Pancreas (tissue), 8 donors: ENCODE data around the gene SLC25A24. TPM values are rescaled to one million over a fixed set of nuclear protein-coding genes. Genes with fewer than 3 reads are reported as not detected.

ENCODE experiments used
- polyA plus RNA-seq, 2 donors: library from polyadenylated mRNA; stranded (reverse); fragments of 200-250 nt; gene quantifications; one replicate each; pipeline ENCODE4 v1.2.3, GENCODE V29; 2013
- total RNA-seq, 6 donors: library from RNA; stranded (reverse); fragmentation: NEBNext Ultra II Directional in 4 of 6; extraction: Animal tissue kit (Norgen Biotek cat#: 25700) in 4 of 6; gene quantifications; one replicate each; pipeline versions ENCODE4 v1.2.1 to v1.2.4, GENCODE V29; 2021 to 2023
- donor health status: healthy with polysubstance abuse.
- donor health status: DM: no; HTN: no; CAD: no; lungs with moderate emphysema.
- donor health status: DM: no; HTN: no; CAD: no.
- donor health status: Bipolar disorder and iron deficiency.
- donor health status: DM: yes; HTN: yes; CAD: no.
- donor health status: DM: no; HTN: no; CAD: no.
- donor health status: DM: no; HTN: no; CAD: no.
- donor health status: DM: yes; HTN: yes; CAD: no.

SLC25A24 gene
- total and polyA plus RNA-seq, 8 donors, result 3.3 to 16.9 (median 7.3) TPM

Other genes starting within 250 kb of the SLC25A24 start
- gene VAV3, start 235.2 kb downstream of the SLC25A24 start, total RNA-seq, result 10 to 100 TPM; 10.5 to 21.4 (median 14.4) TPM
- gene VAV3, start 235.2 kb downstream of the SLC25A24 start, polyA plus RNA-seq, result 10 to 100 TPM in 1 of 2 donors, 1 to 10 TPM in 1; 7.1 to 11.5 TPM
- not detected for gene NBPF4, start 43.7 kb upstream of the SLC25A24 start, total RNA-seq
- gene NBPF4, start 43.7 kb upstream of the SLC25A24 start, polyA plus RNA-seq, result not detected
- gene NBPF6, start 250.0 kb upstream of the SLC25A24 start, total RNA-seq, result not detected
- gene NBPF6, start 250.0 kb upstream of the SLC25A24 start, polyA plus RNA-seq, result not detected